Natural killer cell treated with Interleukin-12 subunit alpha and Interleukin-12 subunit beta and Interleukin-15 and Interleukin-18, amount 100 ng/mL, for 72 hours (primary cell): ENCODE data around the gene CAMK2B. TPM values are rescaled to one million over a fixed set of nuclear protein-coding genes. Genes with fewer than 3 reads are reported as not detected.

ENCODE experiments used
- ATAC-seq, 2 donors: fragments of 150-1000 bp; cut with Tn5 transposase in 1 of 2; sonication (Bioruptor Pico), chemical (Tn5 transposase) in 1 of 2; 2 replicates each; pipeline ENCODE4 v1.10.0; 2021
- DNase-seq: peaks from one replicate; pipeline ENCODE4 v3.0.0; 2022; ENCODE audit warnings: low spot score
- H3K27ac Mint-ChIP-seq, 2 donors: 1 replicate in 1 of 2; 2 replicates in 1 of 2; pipeline ENCODE4 v1.8.0; 2022; ENCODE audit warnings: mixed read lengths in 2 of 2, mild to moderate bottlenecking in 1 of 2, moderate library complexity in 1 of 2
- H3K27me3 Mint-ChIP-seq, 2 donors: 1 replicate in 1 of 2; 2 replicates in 1 of 2; pipeline ENCODE4 v1.8.0; 2022; ENCODE audit warnings: mixed read lengths in 2 of 2
- H3K36me3 Mint-ChIP-seq: one replicate; pipeline ENCODE4 v1.8.0; 2022; ENCODE audit warnings: mixed read lengths
- H3K4me1 Mint-ChIP-seq, 2 donors: 1 replicate in 1 of 2; 2 replicates in 1 of 2; pipeline ENCODE4 v1.8.0; 2022; ENCODE audit warnings: low read depth in 2 of 2, mixed read lengths in 2 of 2, mild to moderate bottlenecking in 1 of 2
- H3K4me3 Mint-ChIP-seq: one replicate; pipeline ENCODE4 v1.8.0; 2022; ENCODE audit warnings: mixed read lengths
- H3K9me3 Mint-ChIP-seq: 2 replicates; pipeline ENCODE4 v1.8.0; 2022; ENCODE audit warnings: mixed read lengths
- total RNA-seq, 2 donors: library from RNA; stranded (reverse); gene quantifications; one replicate each; pipeline ENCODE4 v1.2.3, GENCODE V29; 2022

Gene CAMK2B
- total RNA-seq, 2 donors from 2014 or later: 0.10 TPM; not detected in 1

DNA sequence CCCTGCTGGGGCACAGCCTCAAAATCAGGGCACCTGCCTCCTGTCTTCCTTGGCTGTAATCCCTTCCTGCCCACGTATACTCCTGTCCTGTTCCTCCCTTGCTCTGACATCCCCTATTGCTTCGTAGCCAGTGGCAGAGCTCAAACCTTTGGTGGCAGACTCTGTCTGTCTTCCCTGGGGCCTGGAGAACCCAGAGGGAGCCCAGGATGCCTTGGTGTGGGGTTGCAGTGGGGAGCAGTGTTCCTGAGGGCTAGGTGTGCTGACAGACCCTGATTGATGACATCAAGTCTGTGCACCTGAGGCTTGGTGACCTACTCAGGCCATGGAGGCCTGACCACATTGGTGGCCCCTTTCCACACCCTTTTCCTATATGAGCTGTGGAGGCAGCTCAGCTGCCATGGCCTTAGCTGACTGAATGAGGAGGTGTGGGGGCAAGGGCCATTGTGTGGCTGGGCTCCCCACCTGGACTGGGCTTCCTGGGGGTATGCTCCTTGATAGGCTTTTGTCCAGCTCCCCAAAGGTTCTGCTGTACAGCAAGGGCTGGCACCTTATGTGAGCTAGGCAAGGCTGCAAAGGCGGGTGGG lies 130.7 kb downstream of the CAMK2B start:
- H3K27ac Mint-ChIP-seq: no peak overlapping the region
- no peak for DNase-seq
- peaks cover 0 to 9% of the 10 kb centered on the region in 2 donors for H3K4me1 Mint-ChIP-seq
- H3K27me3 Mint-ChIP-seq: peaks cover 24 to 34% of the 10 kb centered on the region in 2 donors
- H3K4me3 Mint-ChIP-seq: no peak overlapping the region
- no peaks in the 10 kb centered on the region for H3K9me3 Mint-ChIP-seq
- ATAC-seq: no peak
- no peaks in the 10 kb centered on the region for H3K36me3 Mint-ChIP-seq

GRCh38 chr7:44194069-44194468 lies 131.3 kb downstream of the CAMK2B start:
- Mint-ChIP-seq H3K27ac (no peak overlapping the region), H3K4me3 (no peak overlapping the region), H3K4me1 (peaks cover 0 to 9% of the 10 kb centered on the region in 2 donors), H3K27me3 (peaks cover 24 to 34% of the 10 kb centered on the region in 2 donors), H3K9me3 (no peaks in the 10 kb centered on the region), H3K36me3 (no peaks in the 10 kb centered on the region)
- DNase-seq (no peak), ATAC-seq (peak in 1 of 2 donors; percentile 43)

DNA sequence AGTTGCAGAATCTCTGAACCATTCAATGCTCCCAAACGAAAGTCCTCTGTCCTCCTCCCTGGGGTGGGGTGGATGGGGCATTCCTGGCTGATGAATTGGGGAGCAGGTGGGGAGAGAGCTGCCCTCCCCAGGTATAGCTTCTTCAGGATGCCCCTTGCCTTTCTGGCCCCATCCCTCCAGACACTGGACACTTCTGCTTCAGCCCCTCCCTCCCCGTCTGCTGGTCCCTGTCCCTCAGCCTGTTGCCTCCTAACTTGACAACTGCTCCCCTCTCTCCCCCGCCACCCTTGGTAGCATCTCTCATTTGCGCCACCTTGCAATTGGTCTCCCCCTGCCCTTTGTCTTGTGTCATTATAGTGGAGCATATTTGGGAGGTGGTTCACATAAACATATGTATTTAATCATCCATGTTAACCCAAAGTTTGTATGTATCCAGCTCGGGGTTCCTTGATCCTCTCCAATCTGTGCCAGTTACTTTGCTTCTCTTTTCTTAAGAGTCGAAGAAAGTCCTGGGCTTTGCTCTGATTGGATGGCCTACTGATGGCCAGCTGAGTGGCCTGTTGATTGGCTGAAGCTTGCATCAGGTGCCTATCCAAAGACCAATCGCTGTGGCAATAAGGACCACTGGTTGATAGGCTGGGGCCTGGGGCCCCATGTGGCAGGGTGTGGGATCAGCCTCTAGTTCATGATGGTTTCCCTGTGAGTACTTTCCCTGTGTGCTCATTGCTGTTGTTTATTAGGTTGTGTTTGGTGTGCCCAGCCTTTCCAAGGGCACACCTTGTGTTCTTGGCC lies 132.2 kb downstream of the CAMK2B start:
- Mint-ChIP-seq H3K27ac (no peak overlapping the region), H3K27me3 (peaks cover 26 to 34% of the 10 kb centered on the region in 2 donors), H3K4me3 (no peak overlapping the region)

GRCh38 chr7:44191171-44191570 lies 134.2 kb downstream of the CAMK2B start:
- peaks cover 23 to 25% of the 10 kb centered on the region in 2 donors for H3K27me3 Mint-ChIP-seq
- peaks cover 0 to 6% of the 10 kb centered on the region in 2 donors for H3K4me1 Mint-ChIP-seq
- H3K9me3 Mint-ChIP-seq: no peaks in the 10 kb centered on the region
- DNase-seq (no peak), ATAC-seq (no peak)
- no peak overlapping the region for H3K4me3 Mint-ChIP-seq
- no peaks in the 10 kb centered on the region for H3K36me3 Mint-ChIP-seq
- no peak overlapping the region for H3K27ac Mint-ChIP-seq

More for the DNA sequence above, 132.2 kb downstream of the CAMK2B start:
- DNase-seq (no peak), ATAC-seq (peak in 1 of 2 donors; percentile 15)
- H3K4me1 Mint-ChIP-seq: peaks cover 0 to 9% of the 10 kb centered on the region in 2 donors
- H3K36me3 Mint-ChIP-seq: no peaks in the 10 kb centered on the region
- no peaks in the 10 kb centered on the region for H3K9me3 Mint-ChIP-seq

DNA sequence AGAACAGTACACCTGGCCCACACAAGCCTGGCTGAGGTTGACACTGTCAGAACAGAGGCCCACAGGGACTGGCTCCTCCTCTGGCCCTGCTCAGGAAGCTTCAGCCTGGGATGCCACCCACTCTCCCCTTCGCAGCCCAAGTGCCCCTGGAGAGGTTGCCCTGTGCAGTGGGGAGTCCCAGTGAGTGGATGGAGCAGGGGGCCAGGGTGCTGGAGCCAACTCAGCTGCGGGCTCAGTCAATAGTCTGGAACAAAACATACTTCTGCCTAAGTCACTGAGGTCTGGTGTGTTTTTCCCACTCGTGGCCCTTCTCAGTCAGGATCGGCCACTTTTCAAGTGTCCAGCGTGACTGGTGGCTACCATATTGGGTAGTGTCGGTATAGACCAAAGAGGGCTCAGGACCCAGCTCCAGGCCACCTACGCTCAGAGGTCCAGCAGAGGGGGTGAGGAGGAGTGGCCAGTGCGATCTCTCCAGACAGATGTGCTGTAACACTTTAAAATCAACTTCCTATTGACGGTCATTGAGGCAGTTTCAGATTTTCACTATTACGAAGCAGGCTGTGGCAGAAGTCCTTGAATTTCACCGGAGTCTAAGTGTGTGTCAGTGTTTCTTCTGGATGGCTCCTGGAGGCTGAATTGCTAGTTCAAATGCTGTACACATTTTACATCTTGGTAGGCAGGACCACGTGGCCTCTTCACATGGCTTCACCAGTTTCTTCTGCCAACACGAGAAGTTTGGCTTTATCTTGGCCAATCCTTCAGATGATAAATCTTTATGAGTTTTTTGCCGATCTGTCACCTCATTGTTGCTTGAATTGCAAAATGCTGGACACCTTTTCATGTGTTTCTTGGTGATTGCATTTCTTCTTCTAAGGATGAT lies 135.2 kb downstream of the CAMK2B start:
- peaks cover 0 to 6% of the 10 kb centered on the region in 2 donors for H3K4me1 Mint-ChIP-seq
- no peak overlapping the region for H3K27ac Mint-ChIP-seq
- H3K36me3 Mint-ChIP-seq: no peaks in the 10 kb centered on the region
- H3K27me3 Mint-ChIP-seq: peaks cover 23 to 25% of the 10 kb centered on the region in 2 donors
- DNase-seq: peak; percentile 29
- ATAC-seq: no peak
- no peak overlapping the region for H3K4me3 Mint-ChIP-seq
- H3K9me3 Mint-ChIP-seq: no peaks in the 10 kb centered on the region

DNA sequence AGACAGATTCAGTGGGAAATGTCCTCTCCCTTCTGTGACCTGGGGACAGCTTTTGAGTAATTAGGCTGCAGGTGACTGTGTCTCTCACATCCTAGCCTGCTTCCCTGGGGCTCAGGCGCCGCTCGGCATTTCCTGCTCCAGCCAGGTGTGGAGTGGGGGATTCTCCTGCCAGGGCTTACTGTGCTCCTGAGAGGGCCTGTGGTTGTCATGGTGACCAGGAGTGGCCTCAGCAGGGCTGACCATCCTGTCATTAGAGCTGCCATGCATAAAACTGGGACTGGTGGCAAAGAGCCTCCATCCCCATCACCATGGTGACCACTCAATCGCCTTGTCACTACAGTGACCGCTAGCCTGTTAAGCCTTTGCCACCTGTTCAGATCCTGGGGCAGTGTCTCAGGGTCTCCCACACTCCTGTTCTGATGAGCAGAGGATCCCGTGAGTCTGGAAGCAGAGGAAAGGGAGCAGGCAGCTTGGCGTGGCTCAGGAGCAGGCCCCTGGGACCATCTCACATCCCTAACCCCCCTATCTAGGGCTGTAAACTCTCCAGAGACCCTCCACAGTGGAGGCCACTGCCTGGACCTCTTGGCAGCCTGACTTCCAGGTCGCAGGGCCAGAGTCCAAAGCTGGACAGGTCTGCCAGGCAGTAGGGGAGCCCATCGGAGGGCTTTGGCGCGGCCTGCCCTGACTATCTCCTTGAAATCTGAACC lies 136.0 kb downstream of the CAMK2B start, which contains the start of gene GCK:
Gene GCK, minus strand, starts transcription at position 154 of the 707 bp plus-strand sequence. CDS start 486 bp downstream, outside the sequence.
- ATAC-seq (no peak), DNase-seq (peak; percentile 23)
- Mint-ChIP-seq H3K4me1 (peaks cover 0 to 6% of the 10 kb centered on the region in 2 donors), H3K27me3 (peaks cover 23 to 25% of the 10 kb centered on the region in 2 donors), H3K9me3 (no peaks in the 10 kb centered on the region), H3K4me3 (no peak within 1 kb of the TSS), H3K36me3 (no peaks in the 10 kb centered on the region), H3K27ac (no peak within 1 kb of the TSS)

GRCh38 chr7:44188480-44189225 lies 136.7 kb downstream of the CAMK2B start:
- Mint-ChIP-seq H3K4me1 (peaks cover 0 to under 1% of the 10 kb centered on the region in 2 donors), H3K27me3 (peaks cover 21 to 27% of the 10 kb centered on the region in 2 donors), H3K36me3 (no peaks in the 10 kb centered on the region), H3K4me3 (no peak overlapping the region), H3K9me3 (no peaks in the 10 kb centered on the region), H3K27ac (no peak overlapping the region)
- no peak for ATAC-seq
- peak; percentile 6 for DNase-seq

- H3K9me3 Mint-ChIP-seq: no peaks in the 10 kb centered on the region
- H3K36me3 Mint-ChIP-seq: no peaks in the 10 kb centered on the region
- H3K4me1 Mint-ChIP-seq: no peaks in the 10 kb centered on the region
- H3K27ac Mint-ChIP-seq: no peak overlapping the region
- DNase-seq: peak; percentile 28
- peaks cover 18 to 28% of the 10 kb centered on the region in 2 donors for H3K27me3 Mint-ChIP-seq
- no peak for ATAC-seq
- no peak overlapping the region for H3K4me3 Mint-ChIP-seq
Measured at GRCh38 chr7:44187636-44188416, 137.6 kb downstream of the CAMK2B start.

DNA sequence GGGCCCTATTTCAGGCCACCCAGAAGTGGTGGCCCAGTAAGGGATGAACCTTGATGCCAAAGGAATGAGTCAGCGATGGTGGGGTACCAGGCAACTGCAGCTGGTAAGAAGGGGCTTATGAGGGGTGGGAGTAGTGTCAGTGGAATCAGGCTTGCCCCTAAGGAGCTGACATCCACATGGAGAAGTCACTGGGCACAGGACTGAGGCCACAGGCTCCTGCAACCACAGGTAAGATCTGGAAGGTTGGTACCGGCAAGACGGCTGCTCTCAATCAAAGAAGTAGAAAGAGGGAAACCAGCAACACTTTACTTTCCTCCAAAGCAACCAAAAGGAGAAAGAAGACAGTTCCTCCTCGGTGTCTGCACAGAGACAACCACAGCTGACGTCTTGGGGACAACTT lies 138.7 kb downstream of the CAMK2B start:
- H3K4me1 Mint-ChIP-seq: no peaks in the 10 kb centered on the region
- no peak overlapping the region for H3K27ac Mint-ChIP-seq
- H3K36me3 Mint-ChIP-seq: no peaks in the 10 kb centered on the region
- no peak overlapping the region for H3K4me3 Mint-ChIP-seq
- ATAC-seq (no peak), DNase-seq (peak; percentile 10)
- H3K9me3 Mint-ChIP-seq: no peaks in the 10 kb centered on the region
- peaks cover 17 to 23% of the 10 kb centered on the region in 2 donors for H3K27me3 Mint-ChIP-seq

GRCh38 chr7:44185729-44186128 lies 139.7 kb downstream of the CAMK2B start:
- H3K4me3 Mint-ChIP-seq: no peak overlapping the region
- no peaks in the 10 kb centered on the region for H3K36me3 Mint-ChIP-seq
- DNase-seq (peak; percentile 51), ATAC-seq (no peak)
- no peaks in the 10 kb centered on the region for H3K4me1 Mint-ChIP-seq
- no peak overlapping the region for H3K27ac Mint-ChIP-seq
- H3K9me3 Mint-ChIP-seq: no peaks in the 10 kb centered on the region
- H3K27me3 Mint-ChIP-seq: peaks cover 17 to 22% of the 10 kb centered on the region in 2 donors

GRCh38 chr7:44184873-44185446 lies 140.4 kb downstream of the CAMK2B start:
- ATAC-seq (no peak), DNase-seq (peak; percentile 41)
- no peaks in the 10 kb centered on the region for H3K36me3 Mint-ChIP-seq
- H3K9me3 Mint-ChIP-seq: no peaks in the 10 kb centered on the region
- H3K4me1 Mint-ChIP-seq: no peaks in the 10 kb centered on the region
- H3K27ac Mint-ChIP-seq: no peak overlapping the region
- no peak overlapping the region for H3K4me3 Mint-ChIP-seq
- H3K27me3 Mint-ChIP-seq: peaks cover 15 to 18% of the 10 kb centered on the region in 2 donors
